Glomerular visceral epithelial cell (primary cell): ENCODE results near the gene ARHGDIA.

ENCODE experiments used
- DNase-seq: peaks from one replicate; pipeline ENCODE4 v3.0.0-alpha.2; 2016; ENCODE audit errors: extremely low spot score

ARHGDIA gene

DNA sequence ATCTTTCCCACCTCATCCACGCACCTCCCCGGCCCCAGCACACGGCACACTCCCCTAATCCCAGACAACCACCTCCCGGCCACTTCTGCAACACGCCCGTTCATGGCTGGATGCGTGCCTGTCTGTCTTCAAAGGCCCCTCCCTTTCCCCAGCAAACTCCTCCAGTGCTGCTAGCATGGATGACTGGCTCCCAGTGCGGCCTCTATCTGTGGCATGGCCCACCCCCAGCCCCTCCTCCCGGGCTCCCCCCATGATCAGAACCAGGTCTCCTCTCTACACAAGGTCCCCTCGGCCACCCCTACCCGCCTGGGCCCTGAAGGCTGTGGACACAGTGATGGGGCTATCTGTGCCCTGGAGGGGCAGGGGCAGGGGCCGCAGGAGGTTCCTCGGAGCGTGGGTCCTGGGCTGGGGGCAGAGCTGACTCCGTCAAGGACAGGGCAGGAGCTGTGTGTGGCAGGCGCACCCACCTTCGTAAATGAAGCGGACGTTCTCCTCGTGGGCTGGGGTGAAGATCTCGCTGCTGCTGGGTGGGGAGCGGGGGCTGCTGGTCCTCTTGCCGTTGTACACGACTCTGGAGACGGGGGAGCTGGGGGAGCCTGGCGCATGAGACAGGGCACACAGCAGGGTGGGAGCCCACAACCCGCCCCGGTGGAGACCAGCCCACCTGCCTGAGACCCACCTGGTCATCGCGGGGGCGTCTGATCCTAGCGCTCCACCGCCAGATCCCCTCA, 47.2 kb downstream of the ARHGDIA start:
- DNase-seq = no peak

DNA sequence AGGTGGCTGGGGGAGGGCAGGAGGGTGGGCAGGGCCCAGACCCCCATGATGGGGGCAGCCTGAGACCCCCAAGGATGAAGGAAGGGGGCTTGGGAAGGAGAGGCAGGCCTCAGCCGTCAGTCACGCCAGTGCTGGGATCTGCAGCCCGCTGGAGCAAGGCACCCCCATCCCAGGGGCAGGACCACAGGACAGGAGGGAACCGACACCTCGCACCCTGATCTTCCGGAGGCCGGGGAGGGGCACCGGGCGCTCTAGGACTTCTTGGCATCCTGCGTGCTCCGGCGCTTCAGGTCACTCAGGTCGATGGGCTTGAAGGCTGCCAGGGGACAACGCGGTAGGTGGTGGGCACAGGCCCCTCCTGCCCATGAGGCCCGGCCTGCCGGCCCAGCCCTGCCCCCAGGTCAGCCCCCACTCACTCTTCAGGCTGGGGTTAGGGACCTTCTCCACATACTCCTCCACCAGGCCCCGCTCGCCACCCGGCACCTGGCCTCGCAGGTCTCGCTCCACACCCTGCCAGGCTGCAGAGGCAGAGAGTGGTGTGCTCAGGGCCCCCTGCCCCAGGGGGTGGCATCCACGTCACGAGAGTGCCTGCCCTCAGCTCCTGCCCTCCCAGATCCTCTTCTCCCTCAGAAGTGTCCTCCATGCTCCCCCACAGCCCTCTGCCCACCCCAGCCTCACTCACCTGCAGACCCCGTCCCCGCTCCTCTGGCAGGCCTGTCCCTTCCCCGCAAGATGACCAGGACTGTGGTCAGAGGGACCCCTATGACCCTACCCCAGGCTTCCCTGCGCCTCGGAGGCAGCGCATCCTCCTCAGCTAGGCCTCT, 47.9 kb downstream of the ARHGDIA start:
- DNase-seq = no peak

DNA sequence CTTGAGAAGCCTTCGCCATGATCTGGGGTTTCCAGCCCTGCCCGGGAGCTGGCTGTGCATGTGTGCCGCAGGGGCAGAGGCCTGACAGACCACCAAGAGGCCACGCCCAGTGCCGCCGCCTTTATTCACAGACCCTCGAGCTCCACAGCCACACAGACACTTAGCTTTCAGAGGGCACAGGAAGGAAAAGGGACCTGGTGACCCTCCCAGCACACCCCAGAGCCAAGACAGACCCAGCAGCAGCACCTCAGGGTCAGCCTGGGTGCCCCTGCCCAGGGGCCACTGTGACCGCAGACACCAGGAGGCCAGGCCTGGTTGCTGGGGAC, 48.9 kb downstream of the ARHGDIA start:
- DNase-seq = no peak

DNA sequence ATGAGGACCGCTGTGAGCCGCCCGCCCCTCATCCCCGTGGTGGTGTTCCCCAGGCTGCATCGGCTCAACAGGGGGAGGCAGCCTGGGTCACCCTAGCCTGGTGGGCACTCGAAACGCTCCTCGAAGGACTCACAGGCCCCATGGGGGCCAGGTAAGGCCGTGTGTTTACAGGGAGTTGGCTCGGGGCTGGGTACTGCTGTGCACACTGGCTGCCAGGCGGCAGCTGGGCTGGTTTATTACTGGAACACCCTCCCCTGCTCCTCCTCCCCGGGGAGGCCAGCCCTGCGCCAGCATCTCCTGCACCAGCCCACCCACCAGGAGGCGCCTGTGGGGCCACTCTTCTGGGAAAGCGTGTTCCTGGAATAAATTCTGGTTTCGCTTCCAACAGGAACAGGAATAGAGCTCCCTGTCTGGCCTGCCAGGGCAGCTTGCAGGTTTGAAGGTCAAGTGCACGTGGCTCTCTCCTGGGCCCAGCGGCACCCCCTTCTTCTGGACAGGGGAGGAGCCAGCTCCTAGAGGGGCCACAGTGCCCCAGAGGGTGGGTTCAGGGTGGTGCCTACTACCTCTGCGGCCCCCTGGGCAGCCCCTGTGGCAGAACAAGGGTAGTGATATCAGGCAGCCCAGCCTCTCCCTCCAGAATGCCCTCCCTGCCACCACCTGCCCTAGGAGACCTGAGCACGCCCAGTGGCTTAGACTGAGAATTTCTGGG, 49.4 kb downstream of the ARHGDIA start:
- DNase-seq = peak; percentile 28

DNA sequence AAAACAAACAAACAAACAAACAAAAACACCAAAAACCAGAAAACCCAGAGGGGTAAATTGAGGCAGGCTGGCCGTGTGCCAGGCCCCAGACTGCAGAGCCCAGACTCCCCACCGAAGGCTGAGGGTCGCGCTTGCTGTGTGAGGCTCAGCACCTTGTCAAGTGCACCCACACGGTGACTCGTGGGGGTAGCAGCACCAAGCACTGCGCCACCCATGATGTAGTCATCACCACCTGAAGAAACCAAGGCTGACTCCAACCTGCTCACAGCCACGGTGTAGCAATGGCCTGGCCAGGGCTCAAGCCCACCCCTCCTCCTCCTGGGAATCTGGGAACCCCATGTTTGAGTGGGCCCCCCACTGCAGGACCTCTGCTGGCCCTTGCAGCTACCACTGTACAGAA, 50.0 kb downstream of the ARHGDIA start:
- no peak for DNase-seq

DNA sequence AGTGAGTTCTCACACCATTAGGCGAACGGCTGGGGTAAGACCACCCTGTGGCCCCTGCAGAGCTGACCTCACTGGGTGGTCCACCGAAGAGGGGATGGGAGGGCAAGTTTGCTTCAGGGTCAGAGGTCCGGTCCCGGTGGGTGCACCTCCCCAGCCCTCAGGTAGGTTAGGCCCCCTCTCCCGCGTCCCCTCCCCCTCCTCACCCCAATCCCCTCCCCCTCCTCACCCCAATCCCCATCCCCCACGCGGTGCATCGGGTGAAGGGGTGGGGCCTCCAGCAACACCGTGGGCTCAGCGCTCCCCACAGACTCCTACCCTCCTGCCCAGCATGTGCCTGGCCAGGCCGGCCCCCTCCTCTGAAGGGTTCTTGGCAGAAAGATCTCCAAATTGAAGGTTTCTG, 51.4 kb downstream of the ARHGDIA start:
- DNase-seq = no peak

DNA sequence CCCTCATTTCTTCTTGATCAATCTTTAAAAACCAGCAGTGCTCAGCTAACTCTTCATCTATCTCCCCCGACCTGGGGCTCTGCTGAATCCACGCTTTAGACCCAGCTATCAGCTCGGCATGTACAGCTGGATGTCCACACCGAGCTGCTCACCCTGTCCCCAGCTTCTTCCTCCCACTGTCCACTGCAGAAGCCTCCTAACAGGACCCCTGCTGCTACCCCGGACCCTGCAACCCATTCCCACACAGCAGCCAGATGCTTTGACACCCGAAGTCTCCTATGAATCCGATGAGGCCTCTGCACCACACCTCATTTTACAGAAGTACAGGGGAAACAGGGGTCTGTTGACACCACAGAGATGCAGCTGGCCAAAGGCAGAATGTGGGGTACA, 53.4 kb downstream of the ARHGDIA start:
- DNase-seq = no peak
